Measurements from ENCODE around the gene DENND5A. TPM values are rescaled to one million over a fixed set of nuclear protein-coding genes. Genes with fewer than 3 reads are reported as not detected.

DENND5A gene
- total and polyA plus RNA-seq, 9 of the 15 experiments (the other 6 are each of a cell fraction or from before 2014, with no cell fraction given) = 11.7 to 130 (median 46.3) TPM

DNA sequence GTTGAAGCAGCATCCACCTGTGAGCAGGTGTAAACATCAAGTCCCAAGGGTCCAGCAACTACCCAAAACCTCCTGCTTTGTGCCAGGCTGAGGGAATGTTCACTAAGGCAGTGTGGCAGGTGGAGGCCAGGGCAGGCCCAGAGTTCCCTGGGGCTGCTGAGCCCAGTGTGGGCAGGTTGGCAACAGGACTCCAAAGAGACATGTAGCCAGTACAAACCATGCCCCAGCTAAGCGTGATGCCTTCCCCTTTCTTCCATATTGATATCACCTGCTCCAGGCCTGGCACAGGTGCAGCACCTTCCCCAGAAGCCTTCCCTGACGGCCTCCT is 143.7 kb downstream of the DENND5A start (continued):
- no peak for TF ChIP-seq ETV1 (tag; conservative IDR thresholded peaks at IDR 0.05; ENCODE audit: low read depth)
- TF ChIP-seq HDAC2 (IDR thresholded peaks at IDR 0.05) = no peak
- no peak for TF ChIP-seq NFYB (IDR thresholded peaks at IDR 0.05; ENCODE audit: extremely low read depth, insufficient read length)
- TF ChIP-seq, protein P1, sequence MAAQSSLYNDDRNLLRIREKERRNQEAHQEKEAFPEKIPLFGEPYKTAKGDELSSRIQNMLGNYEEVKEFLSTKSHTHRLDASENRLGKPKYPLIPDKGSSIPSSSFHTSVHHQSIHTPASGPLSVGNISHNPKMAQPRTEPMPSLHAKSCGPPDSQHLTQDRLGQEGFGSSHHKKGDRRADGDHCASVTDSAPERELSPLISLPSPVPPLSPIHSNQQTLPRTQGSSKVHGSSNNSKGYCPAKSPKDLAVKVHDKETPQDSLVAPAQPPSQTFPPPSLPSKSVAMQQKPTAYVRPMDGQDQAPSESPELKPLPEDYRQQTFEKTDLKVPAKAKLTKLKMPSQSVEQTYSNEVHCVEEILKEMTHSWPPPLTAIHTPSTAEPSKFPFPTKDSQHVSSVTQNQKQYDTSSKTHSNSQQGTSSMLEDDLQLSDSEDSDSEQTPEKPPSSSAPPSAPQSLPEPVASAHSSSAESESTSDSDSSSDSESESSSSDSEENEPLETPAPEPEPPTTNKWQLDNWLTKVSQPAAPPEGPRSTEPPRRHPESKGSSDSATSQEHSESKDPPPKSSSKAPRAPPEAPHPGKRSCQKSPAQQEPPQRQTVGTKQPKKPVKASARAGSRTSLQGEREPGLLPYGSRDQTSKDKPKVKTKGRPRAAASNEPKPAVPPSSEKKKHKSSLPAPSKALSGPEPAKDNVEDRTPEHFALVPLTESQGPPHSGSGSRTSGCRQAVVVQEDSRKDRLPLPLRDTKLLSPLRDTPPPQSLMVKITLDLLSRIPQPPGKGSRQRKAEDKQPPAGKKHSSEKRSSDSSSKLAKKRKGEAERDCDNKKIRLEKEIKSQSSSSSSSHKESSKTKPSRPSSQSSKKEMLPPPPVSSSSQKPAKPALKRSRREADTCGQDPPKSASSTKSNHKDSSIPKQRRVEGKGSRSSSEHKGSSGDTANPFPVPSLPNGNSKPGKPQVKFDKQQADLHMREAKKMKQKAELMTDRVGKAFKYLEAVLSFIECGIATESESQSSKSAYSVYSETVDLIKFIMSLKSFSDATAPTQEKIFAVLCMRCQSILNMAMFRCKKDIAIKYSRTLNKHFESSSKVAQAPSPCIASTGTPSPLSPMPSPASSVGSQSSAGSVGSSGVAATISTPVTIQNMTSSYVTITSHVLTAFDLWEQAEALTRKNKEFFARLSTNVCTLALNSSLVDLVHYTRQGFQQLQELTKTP (IDR thresholded peaks at IDR 0.05; ENCODE audit: low read depth in 1 of 2, partially characterized antibody in 2 of 2) = no peak
- no peak for TF ChIP-seq SRSF7 (optimal IDR thresholded peaks at IDR 0.05; ENCODE audit: low read depth, low read length)

DNA sequence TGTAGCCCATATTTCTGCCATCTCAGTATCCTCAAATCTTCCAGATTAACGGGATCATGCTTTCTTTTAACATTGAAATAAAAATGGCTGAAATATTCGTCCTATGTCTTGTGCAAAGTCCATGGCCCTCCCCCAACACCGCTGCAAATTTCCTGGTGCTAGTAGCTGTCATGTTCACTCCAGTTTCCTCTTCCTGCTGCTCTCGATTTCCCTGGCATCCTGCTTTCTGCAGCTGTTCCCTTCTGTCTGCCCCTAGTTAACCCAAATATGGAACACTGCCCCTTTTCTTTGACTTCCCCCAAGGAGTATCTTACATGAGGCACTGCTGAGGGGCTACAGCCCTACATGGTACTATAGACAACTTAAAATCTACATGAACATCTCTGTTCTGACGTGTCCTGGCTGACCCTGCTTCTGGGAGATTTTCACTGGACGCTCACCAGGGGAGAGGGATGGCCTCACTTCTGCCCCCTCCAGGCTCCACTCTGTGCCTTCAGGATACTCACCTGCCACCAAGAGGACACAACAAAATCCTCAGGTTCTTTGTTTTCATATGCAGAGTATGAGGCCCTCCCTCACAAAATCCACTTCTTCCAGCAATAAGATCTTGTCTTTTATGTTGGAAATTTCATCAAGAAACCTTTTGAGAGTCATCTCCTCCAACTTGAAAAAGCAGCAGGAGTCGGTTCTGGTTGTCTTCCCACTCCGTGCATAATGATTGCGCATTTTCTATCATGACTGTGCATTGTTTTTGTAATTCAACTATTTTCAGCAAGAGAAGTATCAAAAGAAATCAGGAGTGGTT is 144.3 kb downstream of the DENND5A start:
- H4K20me1 ChIP-seq (replicated peaks; ENCODE audit: control insufficient read depth, insufficient read depth, low read length) = no peaks in the 10 kb centered on the region
- H3K4me1 ChIP-seq (replicated peaks in 1 of 2; ENCODE audit: control insufficient read depth in 2 of 2, insufficient read depth in 2 of 2, low read length in 2 of 2) = peaks cover 0 to 11% of the 10 kb centered on the region in 2 experiments; a peak in 2 of 5 replicates
- peak; percentile 98 for ATAC-seq
- DNase-seq (ENCODE audit: extremely low read depth in 1 of 4, low spot score in 3 of 4) = peak; percentile 36 to 60 (median 46)
- no peak overlapping the region for H3K4me3 ChIP-seq
- H3K27me3 ChIP-seq (ENCODE audit: control insufficient read depth in 2 of 2, insufficient read depth in 2 of 2, low read length in 2 of 2) = no peaks in the 10 kb centered on the region
- H3K9me1 ChIP-seq (ENCODE audit: control insufficient read depth, insufficient read depth, low read length) = no peaks in the 10 kb centered on the region
- no TSS peak for BruUV-seq (replicated peaks)
- H3K9me3 ChIP-seq (replicated peaks; ENCODE audit: control insufficient read depth, insufficient read depth, low read depth, low read length) = peaks cover 5% of the 10 kb centered on the region
- H3K79me2 ChIP-seq (ENCODE audit: control insufficient read depth, insufficient read depth, low read length) = no peaks in the 10 kb centered on the region
- no peak overlapping the region for H3K27ac ChIP-seq (ENCODE audit: extremely low read depth, low read depth, low read length)
- no peaks in the 10 kb centered on the region for H3K36me3 ChIP-seq (ENCODE audit: control insufficient read depth, insufficient read depth, low read length)
- H3K9ac ChIP-seq (ENCODE audit: insufficient read depth in 1 of 2, low read depth in 2 of 2, low read length in 2 of 2) = no peak overlapping the region
- FAIRE-seq = peak; percentile 48
- in situ Hi-C loops (cut with MboI) (no loop called here), intact Hi-C loops (cut with micrococcal nuclease) (no loop called here)
- peak overlapping the region; percentile 55 for H3K4me2 ChIP-seq (ENCODE audit: insufficient read depth, low read length)
- peak overlapping the region; percentile 81 for H2AFZ ChIP-seq (ENCODE audit: low read depth, low read length)
- POLR2A ChIA-PET = no interaction called here
- WGBS (ENCODE audit: insufficient coverage, low coverage, missing lambda C conversion rate) = 39% methylated on average over 9 of the region's 9 CpGs
- CTCF ChIA-PET (ENCODE audit: low intra/inter-chr PET ratio) = interaction anchor here (1.5 kb wide), 1 partner anchor 106 kb away, joined by 5 read pairs; no protein-coding TSS in a partner anchor
- TF ChIP-seq CTBP1 (IDR thresholded peaks at IDR 0.05; ENCODE audit: borderline replicate concordance) = peak; percentile 14; the same call in 1 of the 2 replicates
- TF ChIP-seq CEBPG (CRISPR knock-in tag; IDR thresholded peaks at IDR 0.05) = no peak
- no peak for TF ChIP-seq CEBPG (tag; conservative IDR thresholded peaks at IDR 0.05 in 1 of 2, IDR thresholded peaks at IDR 0.05 in 1 of 2)
- TF ChIP-seq LEF1 (IDR thresholded peaks at IDR 0.05) = no peak
- TF ChIP-seq, protein P2, sequence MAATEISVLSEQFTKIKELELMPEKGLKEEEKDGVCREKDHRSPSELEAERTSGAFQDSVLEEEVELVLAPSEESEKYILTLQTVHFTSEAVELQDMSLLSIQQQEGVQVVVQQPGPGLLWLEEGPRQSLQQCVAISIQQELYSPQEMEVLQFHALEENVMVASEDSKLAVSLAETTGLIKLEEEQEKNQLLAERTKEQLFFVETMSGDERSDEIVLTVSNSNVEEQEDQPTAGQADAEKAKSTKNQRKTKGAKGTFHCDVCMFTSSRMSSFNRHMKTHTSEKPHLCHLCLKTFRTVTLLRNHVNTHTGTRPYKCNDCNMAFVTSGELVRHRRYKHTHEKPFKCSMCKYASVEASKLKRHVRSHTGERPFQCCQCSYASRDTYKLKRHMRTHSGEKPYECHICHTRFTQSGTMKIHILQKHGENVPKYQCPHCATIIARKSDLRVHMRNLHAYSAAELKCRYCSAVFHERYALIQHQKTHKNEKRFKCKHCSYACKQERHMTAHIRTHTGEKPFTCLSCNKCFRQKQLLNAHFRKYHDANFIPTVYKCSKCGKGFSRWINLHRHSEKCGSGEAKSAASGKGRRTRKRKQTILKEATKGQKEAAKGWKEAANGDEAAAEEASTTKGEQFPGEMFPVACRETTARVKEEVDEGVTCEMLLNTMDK (IDR thresholded peaks at IDR 0.05; ENCODE audit: borderline replicate concordance, insufficient read depth, low read depth, low read length, poor library complexity, severe bottlenecking) = no peak
- no peak for TF ChIP-seq ETV1 (tag; conservative IDR thresholded peaks at IDR 0.05; ENCODE audit: low read depth)
- no peak for TF ChIP-seq HDGF (IDR thresholded peaks at IDR 0.05)
- TF ChIP-seq ZNF695 (CRISPR knock-in tag; IDR thresholded peaks at IDR 0.05) = no peak
- TF ChIP-seq RAD21 (CRISPR knock-in tag; conservative IDR thresholded peaks at IDR 0.05 in 1 of 2, IDR thresholded peaks at IDR 0.05 in 1 of 2) = peak in 1 of 2 experiments; percentile 47; a peak in 2 of 4 replicates
